Activated naive CD8-positive, alpha-beta T cell treated with anti-CD3 and anti-CD28 coated beads, Interleukin-2, amount 50 U/mL, for 16 hours (primary cell): Measurements from ENCODE around the gene CCNE1.
A peak's percentile ranks its signal among the peaks of the same experiment; 100 is the strongest.

ENCODE experiments used
- DNase-seq: peaks from one replicate; pipeline ENCODE4 v3.0.0-alpha.2; 2020; ENCODE audit warnings: low read depth, low spot score

The CCNE1 gene

GRCh38 chr19:29844891-29845573 lies 33.2 kb downstream of the CCNE1 start:
- peak; percentile 96 for DNase-seq

DNA sequence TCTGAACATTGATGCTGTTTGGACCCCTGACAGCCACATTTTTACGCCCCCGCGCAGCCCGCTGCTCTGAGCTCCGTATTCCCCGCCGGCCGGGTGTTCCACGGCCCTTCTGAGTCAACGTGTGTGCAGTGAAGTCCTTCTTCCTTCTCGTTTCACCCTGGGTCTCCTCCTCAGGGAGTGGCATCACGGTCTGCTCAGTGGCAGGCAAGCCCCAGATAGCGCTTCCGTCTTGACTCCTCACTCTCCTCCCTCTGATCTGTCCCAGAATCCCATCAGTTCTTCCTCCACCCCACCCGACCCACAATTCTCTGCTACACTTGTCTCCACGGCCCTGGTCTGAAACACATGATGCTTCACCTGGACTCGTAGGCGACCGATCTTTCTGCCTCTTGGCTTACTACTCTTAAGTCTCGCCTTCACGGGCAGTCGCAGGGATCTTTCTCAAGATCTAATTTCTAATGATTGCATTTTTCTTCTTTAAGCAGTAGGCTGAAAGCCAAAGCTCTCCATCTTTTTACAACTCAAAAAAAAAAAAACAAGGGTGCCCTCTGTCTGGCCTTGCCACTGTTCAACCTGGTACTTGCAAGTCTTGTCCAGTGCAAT lies 33.9 kb downstream of the CCNE1 start:
- DNase-seq: no peak

GRCh38 chr19:29849208-29849607 lies 37.4 kb downstream of the CCNE1 start:
- DNase-seq: no peak

DNA sequence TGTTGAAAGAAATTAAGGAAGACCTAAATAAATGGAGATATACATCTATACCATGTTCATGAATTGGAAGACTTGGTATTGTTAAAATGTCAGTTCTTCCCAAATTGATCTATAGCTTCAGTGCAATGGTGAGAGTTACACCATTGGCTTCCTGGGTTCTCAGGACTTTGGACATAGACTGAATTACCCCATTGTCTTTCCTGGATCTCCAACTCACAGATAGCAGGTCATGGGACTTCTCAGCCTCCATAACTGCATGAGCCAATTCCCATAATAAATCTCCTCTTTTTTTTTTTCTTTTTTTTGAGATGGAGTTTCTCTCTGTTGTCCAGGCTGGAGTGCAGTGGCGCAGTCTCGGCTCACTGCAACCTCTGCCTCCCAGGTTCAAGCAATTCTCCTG lies 38.7 kb downstream of the CCNE1 start:
- no peak for DNase-seq

DNA sequence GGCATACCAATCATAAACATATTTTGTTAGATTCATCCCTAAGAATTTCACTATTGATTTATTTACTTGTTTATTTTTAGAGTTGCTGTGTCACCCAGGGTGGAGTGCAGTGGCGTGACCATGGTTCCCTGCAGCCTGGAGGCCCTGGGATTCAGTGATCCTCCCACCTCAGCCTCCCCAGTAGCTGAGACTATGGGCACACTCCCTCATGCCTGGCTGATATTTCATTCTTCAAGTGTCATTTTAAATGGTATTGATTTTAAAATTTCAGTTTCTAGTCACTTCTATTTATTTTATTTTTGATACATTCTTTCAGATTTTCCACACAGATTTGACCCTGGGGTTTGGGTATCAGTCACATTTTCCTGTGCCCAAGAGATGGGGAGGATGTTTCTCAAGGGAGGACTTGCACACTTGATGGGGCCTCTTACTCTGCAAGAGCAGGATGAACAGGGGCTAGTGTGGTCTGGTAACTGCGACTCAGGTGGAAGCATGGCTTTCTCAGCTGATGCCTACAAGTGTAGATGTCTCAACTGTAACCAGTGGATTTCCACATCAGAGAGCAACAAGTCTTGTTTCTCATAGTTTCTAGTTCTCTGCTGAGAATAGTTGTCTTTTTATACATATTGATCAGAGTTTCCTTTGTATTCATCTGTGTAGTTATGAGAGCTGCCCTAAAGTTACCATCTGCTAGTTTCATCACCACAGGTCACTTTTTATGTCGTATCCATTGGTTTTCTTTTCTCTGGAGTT lies 40.2 kb downstream of the CCNE1 start:
- no peak for DNase-seq

DNA sequence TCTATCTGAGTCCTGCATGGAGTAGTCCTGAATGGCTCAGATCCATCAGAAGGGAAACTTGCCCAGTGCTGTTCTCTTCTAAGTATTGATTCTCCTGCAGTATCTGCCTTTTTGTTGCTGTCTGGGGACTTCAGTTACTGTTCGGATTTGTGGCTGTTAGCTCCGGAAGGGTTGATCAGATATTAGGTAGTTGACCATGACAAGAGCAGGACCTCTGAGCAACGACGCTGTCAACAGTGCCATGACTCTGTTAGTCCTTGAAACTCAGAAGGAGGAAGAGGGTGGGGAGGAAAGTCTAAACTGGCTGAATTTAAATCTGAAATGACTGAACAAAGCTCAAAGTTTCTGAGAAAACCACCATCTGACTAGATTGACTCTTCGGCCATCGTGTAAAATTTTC lies 42.2 kb downstream of the CCNE1 start:
- no peak for DNase-seq

- DNase-seq: no peak
These were observed 43.3 kb downstream of the CCNE1 start for GRCh38 chr19:29855087-29855486.

GRCh38 chr19:29855741-29856500 lies 44.1 kb downstream of the CCNE1 start:
- DNase-seq: no peak

DNA sequence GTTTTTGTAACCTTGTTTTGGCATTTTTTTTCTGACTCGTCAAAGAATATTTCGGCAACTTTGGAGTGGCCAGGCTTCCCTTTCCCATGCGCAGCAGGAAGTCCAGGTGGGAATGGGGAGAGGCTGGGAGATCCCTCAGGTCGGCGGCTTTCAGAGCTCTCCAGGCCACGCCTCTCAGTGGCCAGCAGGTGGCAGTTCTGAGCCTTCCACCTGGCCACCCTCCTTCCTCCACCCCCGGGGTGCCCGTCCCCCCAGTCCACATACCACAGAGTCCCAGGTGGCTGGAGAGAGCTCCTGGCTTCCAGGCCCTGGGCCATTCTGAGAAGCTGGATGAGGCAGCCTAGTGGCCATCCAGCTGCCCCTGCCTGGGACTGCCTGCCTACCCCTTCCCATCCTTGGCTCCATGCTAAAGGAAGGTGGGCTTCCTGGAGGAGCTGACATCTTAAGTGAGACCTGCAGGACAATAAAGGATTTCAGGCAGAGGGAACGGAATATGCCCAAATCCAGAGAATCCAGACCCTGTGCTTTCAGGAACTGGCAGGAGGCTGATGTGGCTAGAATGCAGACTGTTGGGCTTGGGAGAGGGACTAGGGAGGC lies 46.3 kb downstream of the CCNE1 start:
- no peak for DNase-seq

- no peak for DNase-seq
These were observed 46.8 kb downstream of the CCNE1 start for GRCh38 chr19:29858621-29859020.

DNA sequence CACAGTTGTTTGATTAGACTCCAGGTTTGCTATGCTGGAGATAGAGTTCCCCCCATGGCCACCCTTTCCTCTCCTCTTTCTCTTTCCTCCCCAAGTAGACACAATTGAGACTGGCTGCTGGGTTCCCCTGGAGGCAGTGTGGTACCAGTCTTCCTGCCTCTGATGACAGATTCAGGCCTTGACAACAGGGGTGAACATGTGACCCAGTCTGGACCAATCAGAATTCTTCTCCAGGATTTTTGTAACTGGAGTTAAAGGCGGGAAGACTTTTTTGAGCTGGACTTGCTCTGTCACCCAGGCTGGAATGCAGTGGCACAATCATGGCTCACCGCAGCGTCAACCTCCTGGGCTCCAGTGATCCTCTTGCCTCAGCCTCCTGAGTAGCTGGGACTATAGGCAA lies 48.7 kb downstream of the CCNE1 start:
- no peak for DNase-seq

GRCh38 chr19:29861574-29861973 lies 49.8 kb downstream of the CCNE1 start:
- no peak for DNase-seq

GRCh38 chr19:29866011-29866410 lies 54.2 kb downstream of the CCNE1 start:
- no peak for DNase-seq

- no peak for DNase-seq
These were observed 56.2 kb downstream of the CCNE1 start for GRCh38 chr19:29867984-29868383.

GRCh38 chr19:29871143-29871542 lies 59.4 kb downstream of the CCNE1 start:
- no peak for DNase-seq

GRCh38 chr19:29872224-29872731 lies 60.5 kb downstream of the CCNE1 start:
- no peak for DNase-seq

DNA sequence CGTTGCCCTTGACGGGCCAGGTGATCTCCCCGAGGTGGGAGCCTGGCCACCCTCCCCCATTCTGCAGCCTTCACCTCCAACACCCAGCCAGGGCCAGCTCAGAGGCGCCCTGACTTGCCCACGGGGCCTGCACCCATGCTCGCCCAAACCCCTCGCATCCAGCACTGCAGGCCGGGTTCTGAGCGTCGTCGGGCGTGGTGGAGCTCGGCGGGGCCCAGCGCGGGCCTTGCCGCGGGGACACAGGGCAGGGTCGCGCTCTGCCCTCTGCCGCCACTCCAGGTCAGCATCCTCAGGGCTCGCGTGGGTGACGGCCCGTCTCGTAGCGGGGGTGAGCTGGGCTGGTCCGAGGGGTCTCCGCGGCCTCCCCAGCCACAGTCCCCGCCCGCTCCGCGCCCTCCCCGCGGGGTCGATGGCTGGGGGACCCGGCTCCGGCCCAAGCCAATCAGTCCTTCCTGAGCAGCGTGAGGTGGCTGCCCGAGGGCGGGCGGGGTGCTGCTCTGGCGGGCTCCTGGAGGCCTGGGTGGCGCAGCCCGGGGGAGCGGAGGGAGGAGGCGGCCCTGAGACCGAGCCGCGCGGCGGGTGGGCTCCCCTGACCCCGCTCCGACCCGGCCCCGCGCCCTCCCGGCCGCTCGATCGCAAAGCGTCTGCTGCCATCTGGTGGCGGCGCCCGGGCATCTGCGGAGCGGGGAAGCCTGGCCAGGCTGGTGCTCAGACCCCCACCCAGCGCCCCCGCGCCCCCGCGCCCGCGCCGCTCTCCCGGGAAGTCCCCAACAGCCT lies 61.4 kb downstream of the CCNE1 start:
- DNase-seq: peak; percentile 54
